CD1c-positive myeloid dendritic cell (primary cell): ENCODE measurements around the gene SLC24A4.

Experiments used
- DNase-seq: peaks from one replicate; pipeline ENCODE4 v3.0.0-alpha.2; 2016; ENCODE audit errors: extremely low spot score

The SLC24A4 gene

GRCh38 chr14:92458136-92459029, 135.4 kb downstream of the SLC24A4 start:
- no peak for DNase-seq

DNA sequence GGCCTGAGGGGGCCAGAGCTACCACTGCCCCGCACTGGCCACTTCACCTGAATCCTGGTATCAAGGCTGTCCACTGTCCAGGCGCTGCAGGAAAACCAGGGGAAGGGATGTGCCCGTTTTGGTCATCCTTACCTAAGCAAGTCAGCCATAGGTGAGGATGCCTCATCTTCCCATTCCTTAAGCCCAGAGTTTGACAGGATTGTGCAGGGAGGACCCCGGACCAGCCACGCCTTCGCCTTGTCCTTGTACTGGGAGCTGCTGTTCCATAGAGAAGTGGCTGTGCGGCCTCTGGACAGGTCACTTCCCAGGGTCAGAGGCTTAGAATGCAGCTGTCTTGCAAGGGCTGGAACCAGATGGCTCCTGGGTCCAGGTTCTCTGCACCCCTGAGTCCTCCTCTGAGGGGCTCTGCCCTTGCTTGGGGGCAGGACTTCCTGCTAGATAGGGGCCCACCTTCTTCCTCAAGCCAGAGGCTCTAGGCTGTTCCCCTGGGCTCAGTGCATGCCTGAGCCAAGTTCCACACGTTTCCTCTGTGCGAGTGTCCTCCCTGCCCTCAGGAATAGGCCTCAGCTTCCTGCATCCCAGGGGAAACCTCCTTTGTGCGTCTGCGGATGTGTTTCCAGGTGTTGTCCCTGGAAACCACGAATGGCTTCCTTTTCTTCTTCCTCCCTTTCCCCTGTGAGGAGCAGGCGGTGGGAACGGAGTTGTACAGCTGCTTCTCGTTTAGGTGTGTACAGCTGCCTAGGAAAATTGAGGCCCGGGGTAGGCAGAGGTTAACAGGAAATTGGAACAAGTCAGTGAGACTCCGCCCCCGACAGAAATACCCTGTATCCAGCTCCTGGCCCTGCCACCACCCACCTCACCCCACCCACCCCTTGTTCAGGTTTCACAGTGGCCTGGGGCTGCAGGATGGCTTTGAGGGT, 136.3 kb downstream of the SLC24A4 start:
- no peak for DNase-seq

DNA sequence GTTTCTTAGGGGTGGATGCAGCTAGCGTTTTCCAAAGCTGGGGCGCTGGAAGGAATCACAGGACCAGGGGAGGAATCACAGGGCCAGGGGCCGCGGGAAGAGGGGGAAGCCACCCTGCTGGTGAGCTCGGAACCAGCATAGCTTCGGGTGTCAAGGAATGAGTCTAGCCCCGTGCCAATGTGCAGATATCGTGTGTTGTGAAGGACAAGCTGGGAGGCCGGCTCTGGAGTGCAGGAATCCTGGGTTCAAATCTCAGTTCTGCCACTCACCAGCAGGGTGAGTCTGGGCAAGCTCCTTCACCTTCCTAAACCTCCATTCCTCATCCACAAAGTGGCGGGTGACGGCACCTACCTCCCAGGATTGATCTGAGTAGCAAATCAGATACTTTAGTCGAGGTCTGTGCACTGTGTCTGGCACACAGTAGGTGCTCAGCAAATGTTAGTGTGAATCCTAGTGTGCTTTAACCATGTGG, 137.0 kb downstream of the SLC24A4 start:
- no peak for DNase-seq

GRCh38 chr14:92460541-92460915, 137.6 kb downstream of the SLC24A4 start:
- DNase-seq = no peak

DNA sequence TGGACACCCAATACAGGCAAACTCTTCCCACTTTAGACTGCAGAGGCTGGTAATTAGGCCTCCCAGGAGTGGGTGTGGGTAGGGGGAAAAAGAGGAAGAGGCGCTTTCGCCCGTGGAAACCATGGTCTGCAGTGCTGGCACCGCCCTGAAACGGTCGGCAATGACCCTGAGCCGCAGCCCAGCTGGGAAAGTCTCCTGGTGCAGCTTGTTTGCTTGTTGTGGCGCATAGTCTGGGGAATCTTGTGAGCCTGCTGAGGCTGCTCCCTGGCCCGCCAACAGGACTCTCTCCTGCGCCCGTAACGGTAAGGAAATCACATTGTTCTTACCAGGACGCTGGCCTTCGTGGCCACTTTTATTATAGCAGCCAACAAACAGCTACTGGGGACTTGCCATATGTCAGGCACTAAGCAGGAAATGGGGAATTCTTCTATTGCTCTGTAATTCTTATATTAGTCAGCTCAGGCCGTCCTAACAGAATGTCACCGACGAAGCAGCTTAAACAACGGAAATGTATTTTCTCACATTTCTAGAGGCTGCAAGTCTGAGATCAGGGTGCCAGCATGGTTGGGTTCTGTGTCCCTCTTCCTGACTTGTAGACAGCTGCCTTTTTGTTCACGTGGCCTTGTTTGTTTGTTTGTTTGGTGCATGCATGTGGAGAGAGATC, 138.1 kb downstream of the SLC24A4 start:
- DNase-seq = peak; percentile 72

DNA sequence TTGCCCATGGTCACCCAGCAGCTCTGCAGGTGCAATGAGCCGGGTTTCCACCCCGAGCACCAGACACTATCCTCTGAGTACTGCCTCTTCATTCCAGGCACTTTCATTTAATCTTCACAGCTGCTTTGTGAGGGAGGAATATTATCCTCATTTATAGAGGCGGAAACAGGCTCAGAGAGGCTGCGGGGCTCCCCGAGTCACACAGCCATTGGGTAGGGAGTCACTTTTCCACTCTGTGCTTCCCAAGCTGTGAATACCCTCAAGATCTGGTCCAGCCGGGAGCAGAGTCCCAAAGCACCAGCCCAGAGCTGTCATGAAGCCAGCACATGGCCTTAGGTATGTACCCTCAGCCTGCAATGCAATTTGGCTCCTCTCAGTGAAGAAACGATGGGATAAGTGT, 138.9 kb downstream of the SLC24A4 start:
- no peak for DNase-seq

GRCh38 chr14:92462568-92462967, 139.6 kb downstream of the SLC24A4 start:
- no peak for DNase-seq

DNA sequence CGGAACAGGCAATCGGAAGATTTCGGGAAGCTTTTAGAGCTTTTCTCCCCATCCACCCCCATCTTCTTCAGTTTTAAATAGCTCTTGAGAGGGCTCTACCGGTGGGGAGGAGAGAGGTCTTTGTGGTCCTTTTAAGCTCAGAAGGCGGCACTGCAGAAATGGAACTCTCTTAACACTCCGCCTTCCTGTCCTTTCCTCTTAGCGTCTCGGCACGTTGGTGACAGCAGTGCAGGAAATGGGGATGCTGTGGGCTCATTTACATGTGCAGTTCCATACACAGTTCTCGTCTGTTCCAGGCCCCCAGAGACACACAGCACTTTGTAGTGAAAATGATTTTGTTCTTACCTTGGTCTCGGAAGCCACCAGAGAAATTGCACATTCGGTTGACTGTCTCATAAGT, 140.2 kb downstream of the SLC24A4 start:
- no peak for DNase-seq

DNA sequence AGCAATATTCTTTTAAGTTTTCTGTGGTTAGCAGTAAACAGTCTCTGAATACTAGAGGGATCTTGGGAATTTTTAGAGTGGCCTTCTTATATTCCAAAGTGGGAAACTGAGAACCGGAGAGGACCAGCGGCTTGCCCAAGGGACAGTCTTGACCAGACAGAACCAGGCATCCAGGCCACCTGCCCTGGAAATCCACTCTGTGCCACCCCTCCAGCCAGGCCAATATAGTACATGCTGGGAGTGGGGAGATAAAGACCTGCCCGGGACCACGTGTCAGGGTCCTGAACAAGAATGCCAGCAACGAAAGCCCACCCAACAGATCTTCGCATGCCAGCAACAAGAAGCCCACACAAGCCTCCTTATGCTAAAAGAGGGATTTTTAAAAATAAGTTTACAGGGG, 141.2 kb downstream of the SLC24A4 start:
- no peak for DNase-seq

GRCh38 chr14:92464716-92465115, 141.8 kb downstream of the SLC24A4 start:
- no peak for DNase-seq

- peak; percentile 37 for DNase-seq
These were observed 142.5 kb downstream of the SLC24A4 start for GRCh38 chr14:92465353-92466055.

DNA sequence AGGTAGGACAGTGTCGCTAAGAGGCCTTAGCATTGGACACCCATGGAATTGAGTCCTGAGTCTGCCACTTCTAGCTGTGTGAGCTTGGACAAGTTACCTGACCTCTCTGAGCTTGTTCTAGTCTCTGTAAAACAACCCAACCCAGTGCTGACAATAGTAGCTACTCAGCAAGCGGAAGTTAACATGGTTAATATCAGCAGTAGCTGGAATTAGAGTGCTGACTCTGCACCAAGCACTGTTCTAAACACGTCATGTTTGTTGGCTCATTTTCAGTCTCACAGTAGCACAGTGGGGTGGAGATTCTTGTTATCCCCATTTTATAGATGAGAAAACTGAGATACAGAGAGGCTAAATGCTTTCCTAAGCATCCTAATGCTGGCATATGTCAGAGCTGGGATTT, 143.1 kb downstream of the SLC24A4 start:
- peak; percentile 78 for DNase-seq

DNA sequence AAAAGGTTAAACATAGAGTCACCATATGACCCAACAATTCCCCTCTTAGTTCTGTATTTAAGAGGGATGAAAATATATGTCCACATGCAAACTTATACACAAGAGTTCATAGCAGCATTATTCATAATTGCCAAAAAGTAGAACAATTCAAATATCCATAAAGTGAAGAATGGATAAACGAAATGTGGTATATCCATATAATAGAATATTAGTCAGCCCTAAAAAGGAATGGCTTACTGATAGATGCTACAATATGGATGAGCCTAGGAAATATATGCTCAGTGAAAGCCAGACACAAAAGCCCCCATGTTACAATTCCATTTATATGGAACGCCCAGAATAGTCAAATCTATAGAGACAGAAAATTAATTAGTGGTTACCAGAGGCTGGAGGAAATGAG, 146.6 kb downstream of the SLC24A4 start:
- DNase-seq = no peak

- DNase-seq = no peak
These were observed 147.2 kb downstream of the SLC24A4 start for GRCh38 chr14:92470215-92470614.

GRCh38 chr14:92470811-92471210, 147.8 kb downstream of the SLC24A4 start:
- no peak for DNase-seq

- no peak for DNase-seq
These were observed 149.0 kb downstream of the SLC24A4 start for GRCh38 chr14:92471919-92472318.

GRCh38 chr14:92472860-92473259, 149.9 kb downstream of the SLC24A4 start:
- DNase-seq = peak; percentile 73

DNA sequence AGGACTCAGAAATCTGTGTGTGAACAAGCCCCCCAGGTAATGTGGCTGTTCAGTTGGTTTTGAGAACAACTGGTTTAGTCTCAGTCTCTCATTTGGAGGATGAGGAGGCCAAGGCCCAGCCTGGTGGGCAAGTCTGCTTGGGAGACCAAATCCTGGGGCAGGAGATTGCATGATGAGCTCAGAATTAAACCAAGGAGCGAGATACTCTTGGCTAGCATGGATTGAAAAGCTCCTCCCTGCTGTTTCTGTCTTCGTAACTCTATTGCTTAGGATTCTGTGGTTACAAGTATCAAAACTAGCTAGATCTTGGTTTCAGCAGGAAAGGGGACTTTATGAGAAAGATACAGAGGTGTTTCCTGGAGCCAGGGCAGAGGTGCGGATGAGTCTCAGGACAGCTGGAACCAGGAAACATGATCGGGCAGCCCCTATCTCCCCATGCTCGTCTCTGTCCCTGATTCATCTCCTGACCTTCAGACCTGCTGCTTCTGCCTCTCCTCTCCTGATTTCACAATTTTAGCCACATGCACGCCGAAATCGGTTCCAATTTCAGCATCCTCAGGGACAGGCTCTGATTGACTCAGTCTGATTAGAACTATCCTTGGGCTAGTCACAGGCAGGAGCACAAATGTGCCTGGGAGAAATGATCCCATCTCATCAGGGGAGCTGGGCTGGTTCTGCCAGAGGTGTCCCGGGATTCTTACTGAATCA, 150.4 kb downstream of the SLC24A4 start:
- DNase-seq = peak; percentile 54

DNA sequence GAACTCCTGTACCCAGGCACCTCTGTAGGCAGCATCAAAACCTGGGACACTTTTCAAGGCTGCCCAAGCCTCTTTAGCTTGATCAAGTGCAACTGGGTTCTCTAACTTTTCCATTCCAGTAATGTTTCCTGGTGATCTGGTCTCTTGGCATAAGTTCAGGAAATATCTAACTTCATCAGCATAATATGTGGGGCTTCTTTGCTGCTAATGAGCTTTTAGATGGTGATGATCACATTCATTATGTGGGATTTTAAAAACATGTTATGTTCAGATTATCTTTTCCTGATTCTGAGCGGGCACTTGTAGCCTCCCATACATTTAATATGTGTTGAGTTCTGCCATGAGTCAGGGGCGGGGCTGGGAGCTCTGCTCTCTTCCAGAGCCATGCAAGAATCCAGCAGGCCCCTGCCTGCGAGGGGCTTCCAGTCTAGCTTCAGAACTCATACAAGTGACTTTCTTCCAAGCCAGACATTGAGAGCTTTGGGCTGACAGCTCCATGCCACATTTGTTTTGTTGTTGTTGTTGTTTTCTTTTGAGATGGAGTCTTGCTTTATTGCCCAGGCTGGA, 151.1 kb downstream of the SLC24A4 start:
- DNase-seq = no peak

DNA sequence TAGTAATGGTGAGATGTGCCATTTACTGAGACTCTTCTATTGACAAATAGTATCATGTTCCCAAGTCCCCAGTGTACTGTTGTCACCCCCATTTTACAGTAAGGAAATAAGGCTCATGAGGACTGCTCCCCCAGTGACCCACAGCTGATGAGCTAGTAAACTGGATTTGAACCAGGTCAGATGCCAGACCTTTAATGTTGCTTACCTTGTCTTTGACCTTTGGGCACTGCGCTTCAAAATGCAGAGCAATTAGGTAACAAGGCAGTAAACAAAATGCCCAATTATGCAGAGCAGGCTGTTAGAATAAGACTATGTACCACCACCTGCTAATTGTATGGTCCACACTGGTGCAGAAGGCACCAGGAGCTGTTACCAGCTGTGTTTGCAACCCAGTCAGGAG, 152.1 kb downstream of the SLC24A4 start:
- no peak for DNase-seq
